H7 (cell line): ENCODE data around the gene SFI1. TPM values are rescaled to one million over a fixed set of nuclear protein-coding genes. Genes with fewer than 3 reads are reported as not detected.
A peak's percentile ranks its signal among the peaks of the same experiment; 100 is the strongest.
"Not testable (repeated sequence)": the region's sequence is repeated elsewhere in the genome, so short reads cannot be mapped to it uniquely, and the experiment has no call there.

Experiments used
- DNase-seq: peaks from one replicate; pipeline ENCODE4 v3.0.0; 2012
- H3K27me3 ChIP-seq: 2 replicates; pipeline ENCODE4 v1.6.0; 2011; ENCODE audit warnings: mild to moderate bottlenecking, low read length; ENCODE audit not compliant: control insufficient read depth, insufficient read depth
- H3K36me3 ChIP-seq: replicated peaks from 2 replicates; pipeline ENCODE4 v1.5.1; 2011; ENCODE audit warnings: low read length; ENCODE audit not compliant: control insufficient read depth, insufficient read depth
- H3K4me3 ChIP-seq: 2 replicates; pipeline ENCODE4 v1.5.1; 2011; ENCODE audit warnings: low read depth, mild to moderate bottlenecking, control low read depth, low read length, moderate library complexity; ENCODE audit not compliant: insufficient read depth
- total RNA-seq: library from RNA; depleted of rRNA; stranded (reverse); fragments of >200 nt; shearing (Covaris generic); gene quantifications from 2 replicates; pipeline ENCODE4 v1.2.3, GENCODE V29; 2014

The SFI1 gene
- total RNA-seq, 1 experiment from 2014 or later: 8.5 TPM

DNA sequence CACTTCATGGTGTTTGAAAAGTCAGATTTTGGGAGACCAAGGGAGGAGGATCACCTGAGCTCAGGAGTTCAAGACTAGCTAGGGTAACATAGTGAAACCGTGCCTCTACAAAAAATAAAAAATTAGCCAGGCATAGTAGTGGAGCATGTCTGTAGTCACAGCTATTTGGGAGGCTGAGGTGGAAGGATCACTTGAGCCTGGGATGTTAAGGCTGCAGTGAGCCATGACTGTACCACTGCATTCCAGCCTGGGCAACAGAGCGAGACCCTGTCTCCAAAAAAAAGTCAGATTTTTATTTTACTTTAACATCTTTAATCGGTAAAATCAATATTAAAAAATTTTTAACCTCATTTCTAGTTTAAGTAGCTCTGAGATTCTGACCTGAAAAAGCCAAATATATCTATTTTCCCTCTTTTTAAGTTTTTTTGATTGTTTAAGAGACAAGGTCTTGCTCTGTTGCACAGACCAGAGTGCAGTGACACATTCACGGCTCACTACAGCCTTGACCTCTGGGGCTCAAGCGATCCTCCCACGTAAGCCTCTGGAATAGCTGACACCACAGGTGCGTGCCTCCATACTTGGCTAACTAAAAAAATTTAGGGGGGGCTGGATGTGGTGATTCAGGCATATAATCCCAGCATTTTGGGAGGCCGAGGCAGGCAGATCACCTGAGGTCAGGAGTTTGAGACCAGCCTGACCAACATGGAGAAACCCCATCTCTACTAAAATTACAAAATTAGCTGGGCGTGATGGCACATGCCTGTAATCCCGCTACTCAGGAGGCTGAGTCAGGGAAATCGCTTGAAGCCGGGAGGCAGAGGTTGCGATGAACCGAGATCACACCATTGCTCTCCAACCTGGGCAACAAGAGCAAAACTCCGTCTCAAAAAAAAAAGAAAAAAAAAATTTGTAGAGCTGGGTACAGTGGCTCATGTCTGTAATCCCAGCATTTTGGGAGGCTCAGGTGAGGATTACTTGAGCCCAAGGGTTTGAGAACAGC is 48.4 kb downstream of the SFI1 start:
- no peaks in the 10 kb centered on the region for H3K27me3 ChIP-seq
- H3K36me3 ChIP-seq: no peaks in the 10 kb centered on the region
- no peak for DNase-seq
- H3K4me3 ChIP-seq: no peak overlapping the region

DNA sequence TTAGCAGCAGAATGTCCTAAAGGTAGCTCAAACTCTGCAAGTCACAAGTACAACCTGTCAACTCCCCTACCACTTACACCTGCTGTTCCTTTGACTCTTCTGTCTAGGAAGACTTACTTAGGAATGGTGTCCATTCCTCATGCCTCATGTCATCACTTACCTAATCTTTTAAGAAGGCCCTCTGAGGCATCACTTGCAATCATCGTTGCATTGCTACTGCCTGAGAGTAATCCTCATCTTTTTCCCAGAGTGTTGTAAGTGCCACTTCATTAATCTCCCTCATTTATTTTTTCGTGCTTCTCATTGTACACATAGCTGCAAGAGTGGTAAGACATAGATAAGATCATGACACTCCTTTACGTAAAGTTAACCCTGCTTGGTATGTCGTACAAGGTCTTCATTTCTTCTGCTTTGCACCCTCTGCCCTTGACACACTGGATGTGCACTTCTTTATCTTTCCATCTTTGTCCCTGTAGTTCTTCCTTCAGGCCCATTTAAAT is 54.6 kb downstream of the SFI1 start:
- DNase-seq: no peak
- no peak overlapping the region for H3K4me3 ChIP-seq
- peaks cover 2% of the 10 kb centered on the region for H3K36me3 ChIP-seq
- H3K27me3 ChIP-seq: no peaks in the 10 kb centered on the region

DNA sequence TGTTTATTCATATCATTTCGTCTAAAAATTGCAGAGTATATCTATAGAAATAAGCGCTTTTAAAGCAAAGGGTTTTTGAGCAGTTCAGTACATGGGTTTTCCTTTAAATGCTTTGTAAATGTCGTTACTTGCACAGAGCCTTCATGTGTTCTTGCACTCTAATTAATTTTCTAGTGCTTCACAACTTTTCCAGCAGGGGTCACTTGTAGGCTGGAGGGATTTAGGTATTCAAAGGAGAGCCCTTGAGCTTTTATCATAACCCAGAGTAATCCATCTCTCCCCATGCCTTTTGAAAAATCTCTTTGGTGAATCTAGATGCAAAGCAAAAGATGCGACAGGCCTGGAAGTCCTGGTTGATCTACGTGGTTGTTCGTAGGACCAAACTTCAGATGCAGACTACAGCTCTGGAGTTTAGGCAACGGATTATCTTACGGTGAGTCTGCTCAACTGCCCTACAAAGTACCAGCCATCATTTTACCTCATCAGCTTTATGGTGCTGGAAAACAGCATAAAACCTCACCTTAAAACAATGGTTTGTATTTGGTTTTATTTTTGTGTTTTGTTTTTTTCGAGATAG is 60.4 kb downstream of the SFI1 start:
- Histone ChIP-seq H3K4me3 (no peak overlapping the region), H3K27me3 (no peaks in the 10 kb centered on the region), H3K36me3 (no peaks in the 10 kb centered on the region)
- peak; percentile 48 for DNase-seq

DNA sequence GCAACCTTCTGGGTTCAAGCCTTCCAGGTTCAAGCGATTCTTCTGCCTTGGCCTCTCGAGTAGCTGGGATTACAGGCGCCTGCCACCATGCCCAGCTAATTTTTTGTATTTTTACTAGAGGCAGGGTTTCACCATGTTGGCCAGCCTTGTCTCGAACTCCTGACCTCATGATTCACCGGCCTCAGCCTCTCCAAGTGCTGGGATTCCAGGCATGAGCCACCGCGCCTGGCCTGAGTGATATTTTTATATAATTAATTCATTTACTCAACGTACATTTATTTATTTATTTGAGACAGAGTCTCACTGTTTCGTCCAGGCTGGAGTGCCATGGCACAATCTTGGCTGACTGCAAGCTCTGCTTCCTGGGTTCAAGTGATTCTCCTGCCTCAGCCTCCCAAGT is 62.2 kb downstream of the SFI1 start:
- H3K27me3 ChIP-seq, H3K4me3 ChIP-seq, H3K36me3 ChIP-seq, DNase-seq: not testable (repeated sequence)

DNA sequence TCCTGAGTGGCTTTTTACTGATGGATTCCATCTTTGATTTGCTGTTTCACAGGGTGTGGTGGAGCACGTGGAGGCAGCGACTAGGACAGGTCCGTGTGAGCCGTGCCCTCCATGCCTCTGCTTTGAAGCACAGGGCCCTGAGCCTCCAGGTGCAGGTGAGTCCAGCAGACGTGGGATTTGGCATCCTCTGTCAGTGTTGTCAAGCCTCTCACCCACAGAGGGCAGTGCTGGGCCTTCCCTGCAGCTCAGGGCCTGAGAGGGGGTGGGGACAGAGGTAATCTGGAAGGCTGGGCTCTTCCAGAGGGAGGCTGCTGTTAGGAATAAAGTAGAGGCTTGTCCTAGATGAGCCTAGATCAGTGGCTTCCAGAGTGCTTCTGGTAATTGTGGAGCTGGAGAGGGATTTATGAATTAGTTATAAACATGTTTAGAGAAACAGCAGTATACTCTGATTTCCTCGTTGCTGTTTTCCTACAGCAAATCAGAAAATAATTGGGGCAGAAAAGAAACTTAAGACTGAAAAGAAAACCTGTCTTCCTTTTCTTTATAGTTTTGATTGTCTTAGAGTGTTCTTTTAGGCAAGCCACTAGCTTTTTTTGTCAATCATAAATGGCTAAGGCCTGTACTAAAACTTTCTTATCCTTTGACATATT is 65.0 kb downstream of the SFI1 start:
- DNase-seq: peak; percentile 86
- Histone ChIP-seq H3K4me3 (no peak overlapping the region), H3K27me3 (no peaks in the 10 kb centered on the region), H3K36me3 (no peaks in the 10 kb centered on the region)

DNA sequence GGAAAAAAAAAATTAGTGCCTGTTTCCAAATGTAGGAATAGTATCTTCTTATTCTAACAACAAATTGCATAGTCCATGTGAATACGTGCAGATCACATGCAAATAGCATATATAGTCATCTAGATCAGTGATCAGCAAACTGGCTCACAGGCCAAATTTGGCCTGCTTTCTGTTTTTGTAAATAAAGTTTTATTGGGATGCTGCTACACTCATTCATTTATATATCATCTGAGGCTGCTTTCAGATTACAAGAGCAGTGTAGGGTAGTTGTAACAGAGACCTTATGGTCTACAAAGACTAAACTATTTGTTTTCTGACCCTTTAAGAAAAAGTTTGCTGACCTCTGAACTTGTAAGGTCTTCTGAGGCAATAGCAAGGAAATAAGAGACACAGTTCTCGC is 65.6 kb downstream of the SFI1 start:
- DNase-seq: no peak
- H3K27me3 ChIP-seq: no peaks in the 10 kb centered on the region
- no peak overlapping the region for H3K4me3 ChIP-seq
- H3K36me3 ChIP-seq: no peaks in the 10 kb centered on the region

DNA sequence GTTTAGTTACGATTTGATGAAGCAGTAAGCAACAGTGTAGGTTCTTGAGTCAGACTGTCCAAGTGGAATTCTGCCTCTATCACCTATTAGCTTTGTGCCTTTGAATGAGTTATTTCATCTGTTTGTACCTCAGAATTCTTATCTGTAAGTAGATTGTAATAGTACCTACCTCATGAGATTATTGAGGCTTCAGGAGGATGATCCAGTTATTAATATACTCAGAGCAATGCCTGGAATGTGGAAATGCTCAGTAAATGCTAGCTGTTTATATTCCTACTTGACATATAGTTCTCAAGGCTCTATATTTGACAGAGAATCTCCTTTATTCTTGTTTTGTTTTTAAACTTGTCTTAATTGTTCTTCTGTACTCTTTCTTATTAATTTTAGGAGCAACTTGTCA is 70.1 kb downstream of the SFI1 start:
- no peaks in the 10 kb centered on the region for H3K36me3 ChIP-seq
- H3K4me3 ChIP-seq: no peak overlapping the region
- H3K27me3 ChIP-seq: no peaks in the 10 kb centered on the region
- no peak for DNase-seq

DNA sequence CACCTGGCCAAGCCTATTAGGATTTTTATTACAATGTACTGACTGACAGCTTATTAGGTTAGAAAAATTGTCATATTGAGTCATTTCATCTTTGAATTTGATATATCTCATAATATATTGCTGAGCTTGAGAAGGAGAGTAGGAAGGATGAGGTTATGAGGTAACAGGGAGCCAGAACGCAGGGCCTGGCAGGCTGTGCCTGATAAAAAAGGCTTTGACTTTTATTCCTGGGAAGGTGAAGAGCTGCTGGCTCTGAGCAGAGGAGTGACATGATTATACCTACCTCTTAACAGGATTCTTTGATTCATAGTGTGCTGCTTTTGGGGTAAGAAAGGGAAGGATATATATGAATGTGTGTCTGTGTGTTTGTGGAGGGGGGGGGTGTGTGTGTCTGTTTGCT is 70.9 kb downstream of the SFI1 start:
- no peak overlapping the region for H3K4me3 ChIP-seq

DNA sequence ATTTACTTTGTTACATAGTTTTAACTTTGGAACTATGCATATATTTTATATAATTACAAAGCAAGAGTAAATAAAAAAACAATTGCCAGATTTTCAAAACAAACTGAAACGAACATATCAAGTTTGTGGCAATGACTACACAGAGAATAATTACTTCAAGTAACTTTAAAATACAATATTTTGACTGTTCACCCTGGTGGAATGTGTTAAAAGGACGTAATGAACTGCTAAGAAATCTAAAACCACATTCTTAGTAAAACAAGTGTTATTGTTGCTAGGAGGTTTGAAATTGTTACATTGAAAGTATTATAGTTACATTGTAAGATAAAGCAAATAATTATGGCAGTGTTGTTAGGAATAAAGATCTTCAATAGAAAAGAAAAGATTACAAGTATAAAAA is 71.4 kb downstream of the SFI1 start:
- no peak for DNase-seq
- H3K27me3 ChIP-seq: no peaks in the 10 kb centered on the region
- H3K36me3 ChIP-seq: no peaks in the 10 kb centered on the region
- no peak overlapping the region for H3K4me3 ChIP-seq

More for the DNA sequence above, 70.9 kb downstream of the SFI1 start:
- H3K27me3 ChIP-seq: no peaks in the 10 kb centered on the region
- no peak for DNase-seq
- H3K36me3 ChIP-seq: no peaks in the 10 kb centered on the region

DNA sequence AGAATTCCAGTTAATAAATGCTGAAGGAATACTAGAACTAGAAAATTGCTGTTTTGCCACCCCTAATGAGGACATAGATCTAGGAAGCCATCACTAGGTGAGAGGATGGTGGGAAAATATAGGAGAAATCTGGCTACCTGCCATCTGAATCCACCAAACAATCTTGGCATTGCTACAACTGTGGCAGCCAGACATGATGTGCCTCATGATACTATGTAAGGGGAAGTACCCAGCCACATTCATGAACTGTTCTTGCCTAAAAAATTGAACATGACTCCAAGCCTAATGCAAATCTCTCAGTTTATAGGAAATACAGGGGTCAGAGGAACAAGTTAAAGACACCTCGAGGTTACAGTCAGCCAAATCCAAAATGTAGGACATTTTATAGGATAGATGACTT is 72.8 kb downstream of the SFI1 start:
- Histone ChIP-seq H3K36me3 (no peaks in the 10 kb centered on the region), H3K4me3 (no peak overlapping the region), H3K27me3 (no peaks in the 10 kb centered on the region)
- no peak for DNase-seq

DNA sequence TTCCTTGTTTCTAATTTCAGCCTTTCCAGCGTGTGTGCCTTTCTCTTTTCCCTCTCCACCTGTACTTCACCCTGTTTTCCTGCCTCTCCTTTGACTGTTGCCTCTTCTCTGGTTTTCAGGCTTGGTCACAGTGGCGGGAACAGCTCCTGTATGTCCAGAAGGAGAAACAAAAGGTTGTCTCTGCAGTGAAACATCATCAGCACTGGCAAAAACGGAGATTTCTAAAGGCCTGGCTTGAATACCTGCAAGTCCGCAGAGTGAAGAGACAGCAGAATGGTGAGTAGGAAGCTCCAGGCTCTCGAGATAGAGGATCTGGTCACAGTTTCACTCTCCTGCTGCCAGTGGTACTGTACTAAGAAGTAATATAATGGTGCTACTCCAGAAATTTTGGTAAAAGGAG is 76.6 kb downstream of the SFI1 start:
- no peak for DNase-seq
- H3K36me3 ChIP-seq: no peaks in the 10 kb centered on the region; the same call in 1 of the 2 replicates
- no peak overlapping the region for H3K4me3 ChIP-seq
- H3K27me3 ChIP-seq: no peaks in the 10 kb centered on the region

DNA sequence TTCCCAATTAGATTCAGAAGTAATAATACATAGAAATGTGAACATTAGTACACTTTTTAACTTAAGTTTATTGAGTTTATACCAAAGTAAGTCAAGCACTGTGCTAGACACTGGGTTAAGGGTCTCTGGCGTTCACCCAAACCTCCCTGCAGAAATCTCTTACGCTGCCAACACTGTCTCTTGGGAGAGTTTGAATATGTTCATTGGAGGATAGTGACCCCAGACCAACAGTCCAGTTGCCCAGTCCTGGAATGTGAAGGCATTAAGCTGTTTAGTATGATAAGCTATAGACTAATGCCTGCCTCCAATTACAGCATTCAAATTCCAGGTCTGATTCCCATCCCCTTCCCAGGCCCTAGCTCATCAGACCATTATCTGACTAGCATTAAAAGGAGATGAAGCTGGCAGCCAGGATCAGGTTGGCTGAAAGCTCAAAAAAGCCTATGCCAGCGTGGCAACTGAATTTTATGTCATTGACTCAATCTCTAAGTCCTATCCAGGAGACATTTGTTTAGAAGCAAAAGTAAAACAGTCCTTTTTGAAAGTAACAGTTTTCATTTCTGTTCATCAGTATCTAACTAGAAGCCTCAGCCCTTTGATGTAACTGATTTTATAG is 77.8 kb downstream of the SFI1 start:
- DNase-seq: no peak
- Histone ChIP-seq H3K4me3 (no peak overlapping the region), H3K36me3 (no peaks in the 10 kb centered on the region; the same call in 1 of the 2 replicates), H3K27me3 (no peaks in the 10 kb centered on the region)

DNA sequence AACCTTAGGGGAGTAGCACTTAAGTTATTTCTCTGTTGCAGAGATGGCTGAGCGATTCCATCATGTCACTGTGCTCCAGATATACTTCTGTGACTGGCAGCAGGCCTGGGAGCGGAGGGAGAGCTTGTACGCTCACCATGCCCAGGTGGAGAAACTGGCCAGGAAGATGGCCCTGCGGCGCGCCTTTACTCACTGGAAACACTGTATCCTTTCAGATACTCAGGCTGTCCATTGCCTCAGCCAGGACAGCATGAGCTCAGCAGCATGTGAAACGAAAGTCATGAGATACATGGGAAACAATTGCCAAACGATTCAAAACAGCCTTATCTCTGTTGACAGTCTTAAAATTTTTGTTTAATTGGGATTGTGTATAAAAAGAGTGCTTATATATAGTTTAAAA is 78.9 kb downstream of the SFI1 start:
- Histone ChIP-seq H3K27me3 (no peaks in the 10 kb centered on the region), H3K36me3 (no peaks in the 10 kb centered on the region; the same call in 1 of the 2 replicates), H3K4me3 (no peak overlapping the region)
- no peak for DNase-seq

DNA sequence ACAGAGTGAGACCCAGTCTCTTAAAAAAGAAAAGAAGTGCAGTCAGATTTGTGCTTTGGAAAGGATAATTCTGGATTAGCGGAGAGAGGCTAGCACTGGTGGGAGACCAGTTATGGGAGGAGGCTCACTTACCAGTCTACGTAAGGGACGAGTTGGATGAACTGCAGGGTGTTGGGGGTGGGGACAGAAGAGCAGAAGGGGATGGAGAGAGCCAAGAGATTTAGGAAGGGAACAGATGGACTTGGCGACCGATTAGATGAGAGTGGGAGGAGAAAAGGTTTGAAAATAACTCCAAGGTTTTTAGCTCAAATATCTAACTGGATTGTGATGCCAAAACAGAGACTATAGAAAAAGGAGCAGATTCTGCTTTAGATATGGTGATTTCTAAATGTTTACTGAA is 81.4 kb downstream of the SFI1 start:
- no peak for DNase-seq
- no peak overlapping the region for H3K4me3 ChIP-seq
- H3K36me3 ChIP-seq: no peaks in the 10 kb centered on the region; the same call in 1 of the 2 replicates
- H3K27me3 ChIP-seq: no peaks in the 10 kb centered on the region
